SK-N-SH (cell line): ENCODE measurements around the gene PAF1. TPM values are rescaled to one million over a fixed set of nuclear protein-coding genes. Genes with fewer than 3 reads are reported as not detected.

Source experiments
- CTCF ChIA-PET: fragments of 300-600, 350-600 bp; formaldehyde crosslinking; extraction: SDS; loops from one replicate; lab custom pipeline; 2021; lab: Yijun Ruan, JAX
- POLR2A ChIA-PET: fragments of 350-600 bp; sonication (Branson Sonifier 250); formaldehyde crosslinking; extraction: SDS; loops from one replicate; lab custom pipeline; 2020; ENCODE audit warnings: antibody characterized with exemption, inconsistent platforms; lab: Yijun Ruan, JAX
- DNase-seq: peaks from one replicate; pipeline ENCODE4 v3.0.0; 2012
- H2AFZ ChIP-seq: fragments of 200-600 bp; sonication (generic); 2 replicates; pipeline ENCODE4 v1.8.1; 2016; ENCODE audit warnings: antibody characterized with exemption, mild to moderate bottlenecking, low read depth
- H3F3A ChIP-seq: fragments of 200-600 bp; sonication (generic); replicated peaks from 2 replicates; pipeline ENCODE3; 2016; ENCODE audit warnings: antibody characterized with exemption, mild to moderate bottlenecking; ENCODE audit not compliant: insufficient read depth
- H3K27ac ChIP-seq, 2 experiments: fragments of 200-500 bp in 1 of 2; fragments of 200-600 bp in 1 of 2; sonication (Bioruptor generic) in 1 of 2; sonication (generic), shearing (Covaris generic) in 1 of 2; 2 replicates each; pipeline versions ENCODE4 v1.5.1 to v1.6.1; 2014 to 2016; ENCODE audit warnings: low read depth in 2 of 2, inconsistent platforms in 1 of 2, low read length in 1 of 2, mild to moderate bottlenecking in 1 of 2, mixed read lengths in 1 of 2
- H3K27me3 ChIP-seq: fragments of 200-600 bp; sonication (generic), shearing (Covaris generic); 2 replicates; pipeline ENCODE4 v1.6.1; 2016; ENCODE audit warnings: mixed run types; ENCODE audit not compliant: insufficient read depth
- H3K36me3 ChIP-seq, 2 experiments: fragments of 200-500 bp in 1 of 2; fragments of 200-600 bp in 1 of 2; sonication (Bioruptor generic) in 1 of 2; sonication (generic) in 1 of 2; replicated peaks in 1 of 2; 2 replicates each; pipeline versions ENCODE3 to v1.5.1; 2014 to 2016; ENCODE audit warnings: low read length in 1 of 2, mild to moderate bottlenecking in 1 of 2; ENCODE audit not compliant: insufficient read depth in 2 of 2, control insufficient read depth in 1 of 2
- H3K4me1 ChIP-seq, 2 experiments: fragments of 200-500 bp in 1 of 2; fragments of 200-600 bp in 1 of 2; sonication (Bioruptor generic) in 1 of 2; sonication (generic), shearing (Covaris generic) in 1 of 2; 2 replicates each; pipeline versions ENCODE4 v1.5.1 to v1.6.1; 2014 to 2016; ENCODE audit warnings: low read depth in 1 of 2, low read length in 1 of 2, mixed run types in 1 of 2; ENCODE audit not compliant: insufficient read depth in 2 of 2, control insufficient read depth in 1 of 2
- H3K4me2 ChIP-seq: fragments of 200-600 bp; sonication (generic), shearing (Covaris generic); 2 replicates; pipeline ENCODE4 v1.6.1; 2017; ENCODE audit warnings: mixed run types
- H3K4me3 ChIP-seq, 2 experiments: fragments of 200-500 bp in 1 of 2; fragments of 200-600 bp in 1 of 2; sonication (Bioruptor generic) in 1 of 2; sonication (generic), shearing (Covaris generic) in 1 of 2; 2 replicates each; pipeline versions ENCODE4 v1.5.1 to v1.8.1; 2014 to 2016; ENCODE audit warnings: low read depth in 2 of 2, inconsistent platforms in 1 of 2, low read length in 1 of 2, mild to moderate bottlenecking in 1 of 2, mixed read lengths in 1 of 2, moderate library complexity in 1 of 2
- H3K79me2 ChIP-seq: fragments of 200-600 bp; sonication (generic); 2 replicates; pipeline ENCODE4 v1.8.1; 2017; ENCODE audit warnings: mild to moderate bottlenecking; ENCODE audit not compliant: insufficient read depth
- H3K9ac ChIP-seq: fragments of 200-600 bp; sonication (generic); 2 replicates; pipeline ENCODE4 v1.6.1; 2017; ENCODE audit warnings: mixed run types
- H3K9me2 ChIP-seq: fragments of 200-600 bp; sonication (generic); 2 replicates; pipeline ENCODE4 v1.6.1; 2017; ENCODE audit warnings: mixed run types
- H3K9me3 ChIP-seq: fragments of 200-600 bp; sonication (generic); 2 replicates; pipeline ENCODE4 v1.6.1; 2017; ENCODE audit warnings: mixed run types, mild to moderate bottlenecking, moderate library complexity
- H4K20me1 ChIP-seq: fragments of 200-600 bp; sonication (generic); 2 replicates; pipeline ENCODE4 v1.6.1; 2017; ENCODE audit warnings: mild to moderate bottlenecking, mixed run types; ENCODE audit not compliant: insufficient read depth
- EZH2phosphoT487 ChIP-seq: fragments of 200-600 bp; sonication (generic); IDR thresholded peaks from 2 replicates; pipeline ENCODE4 v1.6.1; 2017; ENCODE audit warnings: low read depth, mixed run types, mild to moderate bottlenecking, antibody characterized with exemption, moderate library complexity, borderline replicate concordance
- FOXJ3 ChIP-seq: sonication (generic); formaldehyde crosslinking; IDR thresholded peaks from 2 replicates; pipeline ENCODE4 v1.5.1; 2020; ENCODE audit warnings: mild to moderate bottlenecking, missing genetic modification reagents
- NFIC ChIP-seq: IDR thresholded peaks from 2 replicates; pipeline ENCODE4 v1.4.0; 2012; ENCODE audit warnings: borderline replicate concordance
- RFX5 ChIP-seq: IDR thresholded peaks from 2 replicates; pipeline ENCODE4 v1.6.1; 2012; ENCODE audit warnings: mild to moderate bottlenecking, improper control_type of control experiment, low read length
- SMC3 ChIP-seq: IDR thresholded peaks from 2 replicates; pipeline ENCODE4 v1.6.1; 2012; ENCODE audit warnings: low read depth, low read length, improper control_type of control experiment
- TEAD4 ChIP-seq: IDR thresholded peaks from 2 replicates; pipeline ENCODE4 v1.4.0; 2012; ENCODE audit warnings: mild to moderate bottlenecking, borderline replicate concordance; ENCODE audit not compliant: insufficient read depth
- WGBS: methylation state at CpG from one replicate; pipeline ENCODE4 v1.1.6; 2017; ENCODE audit warnings: low lambda C conversion rate; 5-methylcytosine and 5-hydroxymethylcytosine counted together
- polyA plus RNA-seq, 3 experiments: library from polyadenylated mRNA; depleted of rRNA; stranded (reverse); fragments of >200 nt; gene quantifications; 2 replicates each; pipeline ENCODE4 v1.2.3, GENCODE V29; 2012
- TF ChIP-seq, protein P1 (sequence below): IDR thresholded peaks from 2 replicates; pipeline ENCODE4; 2012
- TF ChIP-seq, protein P2 (sequence below): IDR thresholded peaks from 2 replicates; pipeline ENCODE4 v1.4.0; 2012; ENCODE audit warnings: low read depth
- TF ChIP-seq, protein P3 (sequence below): fragments of 200-600 bp; sonication (generic); IDR thresholded peaks from 2 replicates; pipeline ENCODE4 v1.6.1; 2017; ENCODE audit warnings: antibody characterized with exemption, mild to moderate bottlenecking, moderate library complexity
- TF ChIP-seq, protein P4 (sequence below): IDR thresholded peaks from 2 replicates; pipeline ENCODE4 v1.4.0; 2012; ENCODE audit warnings: low read depth, borderline replicate concordance

The PAF1 gene
- polyA plus RNA-seq, 1 of the 3 experiments (the other 2 are of a cell fraction), result 65.3 TPM

DNA sequence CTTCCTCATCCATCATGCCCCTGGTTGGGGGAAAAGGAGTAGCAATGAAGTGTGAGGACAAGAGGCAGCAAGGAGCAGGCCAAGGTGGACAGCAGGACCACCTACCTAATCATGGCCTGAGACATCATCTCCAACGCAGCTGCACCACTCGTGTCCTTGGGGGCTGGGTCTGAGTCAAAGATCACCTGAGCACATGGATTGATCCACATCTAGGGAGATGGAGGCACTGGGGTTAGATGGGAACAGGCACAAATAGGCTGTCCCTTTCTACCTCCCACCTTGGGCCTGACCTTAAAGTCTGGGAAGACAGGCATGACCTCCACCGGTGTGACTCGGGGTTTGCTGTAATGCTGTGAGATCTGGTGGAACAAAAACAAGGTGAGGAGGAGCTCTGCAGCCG is 2.2 kb downstream of the PAF1 start:
- Histone ChIP-seq H3K27ac (no peak overlapping the region), H3K36me3 (peaks cover 34 to 56% of the 10 kb centered on the region in 2 experiments), H3F3A (peaks cover 11% of the 10 kb centered on the region), H3K4me2 (no peak overlapping the region), H3K4me1 (peaks cover 5 to 17% of the 10 kb centered on the region in 2 experiments; a peak in 2 of 4 replicates), H4K20me1 (no peaks in the 10 kb centered on the region), H3K9ac (no peak overlapping the region), H3K9me3 (no peaks in the 10 kb centered on the region), H3K9me2 (no peaks in the 10 kb centered on the region), H2AFZ (no peak overlapping the region), H3K27me3 (no peaks in the 10 kb centered on the region), H3K79me2 (peaks cover 40% of the 10 kb centered on the region), H3K4me3 (no peak overlapping the region)
- 78% methylated on average over 5 of the region's 5 CpGs for WGBS
- DNase-seq, result no peak
- POLR2A ChIA-PET, result no interaction called here
- CTCF ChIA-PET, result interaction anchor here (4.7 kb wide), 1 partner anchor 25 kb away, joined by 53 read pairs; the partner anchor contains the start of gene PLEKHG2
- TF ChIP-seq, protein P1, sequence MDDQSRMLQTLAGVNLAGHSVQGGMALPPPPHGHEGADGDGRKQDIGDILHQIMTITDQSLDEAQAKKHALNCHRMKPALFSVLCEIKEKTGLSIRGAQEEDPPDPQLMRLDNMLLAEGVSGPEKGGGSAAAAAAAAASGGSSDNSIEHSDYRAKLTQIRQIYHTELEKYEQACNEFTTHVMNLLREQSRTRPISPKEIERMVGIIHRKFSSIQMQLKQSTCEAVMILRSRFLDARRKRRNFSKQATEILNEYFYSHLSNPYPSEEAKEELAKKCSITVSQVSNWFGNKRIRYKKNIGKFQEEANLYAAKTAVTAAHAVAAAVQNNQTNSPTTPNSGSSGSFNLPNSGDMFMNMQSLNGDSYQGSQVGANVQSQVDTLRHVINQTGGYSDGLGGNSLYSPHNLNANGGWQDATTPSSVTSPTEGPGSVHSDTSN, result no peak
- TF ChIP-seq SMC3 (no peak), TEAD4 (no peak), NFIC (no peak), FOXJ3 (CRISPR knock-in tag) (no peak), EZH2phosphoT487 (no peak)
- TF ChIP-seq, protein P2, sequence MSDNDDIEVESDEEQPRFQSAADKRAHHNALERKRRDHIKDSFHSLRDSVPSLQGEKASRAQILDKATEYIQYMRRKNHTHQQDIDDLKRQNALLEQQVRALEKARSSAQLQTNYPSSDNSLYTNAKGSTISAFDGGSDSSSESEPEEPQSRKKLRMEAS, result no peak
- TF ChIP-seq, protein P3, sequence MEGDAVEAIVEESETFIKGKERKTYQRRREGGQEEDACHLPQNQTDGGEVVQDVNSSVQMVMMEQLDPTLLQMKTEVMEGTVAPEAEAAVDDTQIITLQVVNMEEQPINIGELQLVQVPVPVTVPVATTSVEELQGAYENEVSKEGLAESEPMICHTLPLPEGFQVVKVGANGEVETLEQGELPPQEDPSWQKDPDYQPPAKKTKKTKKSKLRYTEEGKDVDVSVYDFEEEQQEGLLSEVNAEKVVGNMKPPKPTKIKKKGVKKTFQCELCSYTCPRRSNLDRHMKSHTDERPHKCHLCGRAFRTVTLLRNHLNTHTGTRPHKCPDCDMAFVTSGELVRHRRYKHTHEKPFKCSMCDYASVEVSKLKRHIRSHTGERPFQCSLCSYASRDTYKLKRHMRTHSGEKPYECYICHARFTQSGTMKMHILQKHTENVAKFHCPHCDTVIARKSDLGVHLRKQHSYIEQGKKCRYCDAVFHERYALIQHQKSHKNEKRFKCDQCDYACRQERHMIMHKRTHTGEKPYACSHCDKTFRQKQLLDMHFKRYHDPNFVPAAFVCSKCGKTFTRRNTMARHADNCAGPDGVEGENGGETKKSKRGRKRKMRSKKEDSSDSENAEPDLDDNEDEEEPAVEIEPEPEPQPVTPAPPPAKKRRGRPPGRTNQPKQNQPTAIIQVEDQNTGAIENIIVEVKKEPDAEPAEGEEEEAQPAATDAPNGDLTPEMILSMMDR, result no peak

DNA sequence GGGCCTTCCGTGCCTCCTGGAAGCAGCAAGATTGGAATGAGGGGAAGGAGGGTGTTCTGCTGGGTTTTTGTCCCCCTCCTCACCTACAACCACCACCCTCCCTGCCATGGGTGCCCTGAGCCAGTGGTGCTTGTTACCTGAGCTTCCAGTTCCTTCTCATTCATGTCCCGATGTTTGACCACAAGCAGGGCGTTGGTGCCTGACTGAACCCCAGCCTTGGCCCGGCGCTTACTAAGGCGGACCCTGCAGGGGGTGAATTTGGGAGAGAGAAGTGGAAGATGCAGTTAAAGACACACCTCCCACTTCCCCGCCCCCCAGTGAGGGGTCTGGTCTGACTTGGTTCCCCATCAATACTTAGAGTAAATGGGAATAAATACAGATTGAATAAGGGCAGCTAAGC is 4.3 kb downstream of the PAF1 start:
- POLR2A ChIA-PET, result no interaction called here
- Histone ChIP-seq H3K36me3 (peaks cover 34 to 66% of the 10 kb centered on the region in 2 experiments), H3F3A (peaks cover 17% of the 10 kb centered on the region), H3K27ac (no peak overlapping the region), H3K27me3 (no peaks in the 10 kb centered on the region), H2AFZ (no peak overlapping the region), H3K9me3 (no peaks in the 10 kb centered on the region), H3K9ac (no peak overlapping the region), H3K4me1 (peaks cover 5 to 11% of the 10 kb centered on the region in 2 experiments; a peak in 2 of 4 replicates), H3K4me2 (no peak overlapping the region), H4K20me1 (no peaks in the 10 kb centered on the region), H3K9me2 (no peaks in the 10 kb centered on the region), H3K4me3 (no peak overlapping the region), H3K79me2 (peaks cover 19% of the 10 kb centered on the region; the same call in 1 of the 2 replicates)
- CTCF ChIA-PET, result interaction anchor here (1.1 kb wide), 1 partner anchor 25 kb away, joined by 3 read pairs; no protein-coding TSS in a partner anchor
- WGBS, result 92% methylated on average over 7 of the region's 7 CpGs
- TF ChIP-seq, protein P4, sequence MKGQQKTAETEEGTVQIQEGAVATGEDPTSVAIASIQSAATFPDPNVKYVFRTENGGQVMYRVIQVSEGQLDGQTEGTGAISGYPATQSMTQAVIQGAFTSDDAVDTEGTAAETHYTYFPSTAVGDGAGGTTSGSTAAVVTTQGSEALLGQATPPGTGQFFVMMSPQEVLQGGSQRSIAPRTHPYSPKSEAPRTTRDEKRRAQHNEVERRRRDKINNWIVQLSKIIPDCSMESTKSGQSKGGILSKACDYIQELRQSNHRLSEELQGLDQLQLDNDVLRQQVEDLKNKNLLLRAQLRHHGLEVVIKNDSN, result no peak
- TF ChIP-seq TEAD4 (no peak), RFX5 (no peak)
- DNase-seq, result no peak
